ENCODE results near the gene SLBP.

Gene SLBP

DNA sequence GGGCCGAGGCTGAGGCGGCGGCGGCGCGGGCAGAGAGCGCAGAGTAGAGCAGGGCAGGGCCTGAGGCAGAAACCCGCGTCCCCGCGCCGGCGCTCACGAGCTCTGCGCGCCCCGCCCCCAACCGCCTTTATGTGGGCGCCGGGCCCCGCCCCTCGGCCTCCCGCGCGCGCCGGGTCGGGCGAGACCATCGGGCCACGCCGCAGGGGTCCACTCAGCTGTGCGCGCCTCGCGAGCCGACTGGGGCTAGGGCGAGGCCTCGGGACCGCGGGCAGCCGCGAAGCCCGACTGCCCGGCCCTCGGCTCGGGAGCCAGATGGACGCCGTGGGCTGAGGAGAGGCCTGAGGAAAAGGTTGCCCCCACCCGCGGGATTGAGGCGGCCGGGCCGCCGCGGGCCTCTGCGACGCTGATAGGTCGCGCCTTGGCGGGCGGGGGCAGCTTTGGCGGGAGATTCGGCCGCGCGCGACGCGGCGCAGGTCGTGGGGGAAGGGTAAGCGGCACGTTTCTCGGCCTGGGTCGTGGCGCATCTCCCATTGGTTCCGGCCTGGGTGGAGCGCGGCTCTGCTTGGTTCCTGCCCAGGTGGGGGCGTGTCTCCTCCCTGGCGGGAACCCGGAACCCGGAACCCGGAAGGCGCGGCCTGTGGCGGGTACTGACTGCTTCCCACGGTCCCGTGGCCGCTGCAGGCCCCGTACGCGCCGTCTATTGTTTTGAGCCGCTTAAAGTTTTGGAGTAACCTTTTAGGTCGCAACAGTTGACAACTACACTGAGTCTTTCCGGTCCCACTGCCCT is at the start of gene SLBP:
Gene SLBP (minus strand): TSS at position 104 of the 787 bp plus-strand sequence. CDS start 131 bp downstream, outside the sequence.
- peaks cover 2 to 13% of the 10 kb centered on the region in 2 donors for H3K36me3 ChIP-seq (ENCODE audit: control insufficient read depth in 2 of 2, insufficient read depth in 2 of 2, low read length in 2 of 2)
- peak within 1 kb of the TSS; percentile 67 to 96 for H3K4me3 ChIP-seq (ENCODE audit: low read length in 2 of 2)
- H3K9ac ChIP-seq (ENCODE audit: low read depth in 1 of 2, low read length in 2 of 2): peak within 1 kb of the TSS; percentile 92 to 94
- H3K4me1 ChIP-seq (ENCODE audit: control insufficient read depth in 2 of 2, insufficient read depth in 2 of 2, low read length in 2 of 2): peaks cover 23 to 31% of the 10 kb centered on the region in 2 donors
- H3K9me3 ChIP-seq (ENCODE audit: control insufficient read depth in 2 of 2, low read length in 2 of 2): no peaks in the 10 kb centered on the region
- H3K27ac ChIP-seq (ENCODE audit: low read depth in 2 of 2, low read length in 2 of 2): peak within 1 kb of the TSS; percentile 98 to 99
- no peaks in the 10 kb centered on the region for H3K27me3 ChIP-seq (ENCODE audit: control insufficient read depth in 2 of 2, insufficient read depth in 2 of 2, low read length in 2 of 2)

- no peak overlapping the region for H3K9ac ChIP-seq (ENCODE audit: low read depth in 1 of 2, low read length in 2 of 2)
- peaks cover 8 to 9% of the 10 kb centered on the region in 2 donors for H3K27me3 ChIP-seq (ENCODE audit: control insufficient read depth in 2 of 2, insufficient read depth in 2 of 2, low read length in 2 of 2)
- H3K9me3 ChIP-seq (ENCODE audit: control insufficient read depth in 2 of 2, low read length in 2 of 2): no peaks in the 10 kb centered on the region
- H3K4me1 ChIP-seq (ENCODE audit: control insufficient read depth in 2 of 2, insufficient read depth in 2 of 2, low read length in 2 of 2): peaks cover 4% of the 10 kb centered on the region in 2 donors
- H3K27ac ChIP-seq (ENCODE audit: low read depth in 2 of 2, low read length in 2 of 2): no peak overlapping the region
- H3K4me3 ChIP-seq (ENCODE audit: low read length in 2 of 2): no peak overlapping the region
- H3K36me3 ChIP-seq (ENCODE audit: control insufficient read depth in 2 of 2, insufficient read depth in 2 of 2, low read length in 2 of 2): no peaks in the 10 kb centered on the region
Observed at GRCh38 chr4:1761130-1761689, 49.1 kb upstream of the SLBP start.

DNA sequence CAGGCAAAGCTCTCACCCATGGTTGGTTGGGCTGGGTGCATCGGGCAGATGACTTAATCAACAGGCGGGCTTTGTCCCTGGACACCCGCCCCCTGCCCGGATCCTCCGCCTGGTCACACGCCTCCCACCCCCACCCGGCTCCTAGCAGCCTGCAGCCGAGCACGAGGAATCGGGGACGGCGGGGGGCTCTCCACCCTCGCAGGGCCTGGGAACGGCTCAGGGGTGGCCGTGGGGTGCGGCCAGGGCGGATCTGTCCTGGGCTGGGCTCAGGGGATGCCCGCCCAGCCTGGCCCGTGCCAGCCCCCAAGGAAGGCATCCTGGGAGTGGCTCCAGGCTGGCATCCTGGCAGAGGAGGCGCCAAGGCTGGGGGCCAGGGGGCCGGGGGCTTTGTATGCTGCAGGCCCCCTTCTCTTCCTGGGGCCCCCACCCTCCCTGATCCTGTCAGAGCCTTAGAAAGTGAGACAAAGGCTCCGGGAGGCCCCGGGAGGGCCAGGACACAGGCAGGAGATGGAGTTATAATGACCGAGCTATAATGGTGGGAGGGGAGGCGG is 48.5 kb upstream of the SLBP start:
- H3K36me3 ChIP-seq (ENCODE audit: control insufficient read depth in 2 of 2, insufficient read depth in 2 of 2, low read length in 2 of 2): no peaks in the 10 kb centered on the region
- H3K9ac ChIP-seq (ENCODE audit: low read depth in 1 of 2, low read length in 2 of 2): no peak overlapping the region
- no peak overlapping the region for H3K27ac ChIP-seq (ENCODE audit: low read depth in 2 of 2, low read length in 2 of 2)
- H3K4me3 ChIP-seq (ENCODE audit: low read length in 2 of 2): no peak overlapping the region
- H3K9me3 ChIP-seq (ENCODE audit: control insufficient read depth in 2 of 2, low read length in 2 of 2): no peaks in the 10 kb centered on the region
- H3K4me1 ChIP-seq (ENCODE audit: control insufficient read depth in 2 of 2, insufficient read depth in 2 of 2, low read length in 2 of 2): peaks cover 4% of the 10 kb centered on the region in 2 donors
- H3K27me3 ChIP-seq (ENCODE audit: control insufficient read depth in 2 of 2, insufficient read depth in 2 of 2, low read length in 2 of 2): peaks cover 5 to 8% of the 10 kb centered on the region in 2 donors

- no peak overlapping the region for H3K27ac ChIP-seq (ENCODE audit: low read depth in 2 of 2, low read length in 2 of 2)
- no peak overlapping the region for H3K4me3 ChIP-seq (ENCODE audit: low read length in 2 of 2)
- no peaks in the 10 kb centered on the region for H3K9me3 ChIP-seq (ENCODE audit: control insufficient read depth in 2 of 2, low read length in 2 of 2)
- H3K36me3 ChIP-seq (ENCODE audit: control insufficient read depth in 2 of 2, insufficient read depth in 2 of 2, low read length in 2 of 2): no peaks in the 10 kb centered on the region
- no peak overlapping the region for H3K9ac ChIP-seq (ENCODE audit: low read depth in 1 of 2, low read length in 2 of 2)
- peaks cover 4% of the 10 kb centered on the region in 2 donors for H3K4me1 ChIP-seq (ENCODE audit: control insufficient read depth in 2 of 2, insufficient read depth in 2 of 2, low read length in 2 of 2)
- H3K27me3 ChIP-seq (ENCODE audit: control insufficient read depth in 2 of 2, insufficient read depth in 2 of 2, low read length in 2 of 2): peaks cover 5 to 8% of the 10 kb centered on the region in 2 donors
Observed at GRCh38 chr4:1759818-1760223, 47.7 kb upstream of the SLBP start.

GRCh38 chr4:1759170-1759817 is 47.2 kb upstream of the SLBP start:
- Histone ChIP-seq H3K9ac (ENCODE audit: low read depth in 1 of 2, low read length in 2 of 2) (no peak overlapping the region), H3K27me3 (ENCODE audit: control insufficient read depth in 2 of 2, insufficient read depth in 2 of 2, low read length in 2 of 2) (peaks cover 5 to 8% of the 10 kb centered on the region in 2 donors), H3K27ac (ENCODE audit: low read depth in 2 of 2, low read length in 2 of 2) (no peak overlapping the region), H3K4me1 (ENCODE audit: control insufficient read depth in 2 of 2, insufficient read depth in 2 of 2, low read length in 2 of 2) (peaks cover 4% of the 10 kb centered on the region in 2 donors), H3K9me3 (ENCODE audit: control insufficient read depth in 2 of 2, low read length in 2 of 2) (no peaks in the 10 kb centered on the region), H3K4me3 (ENCODE audit: low read length in 2 of 2) (no peak overlapping the region), H3K36me3 (ENCODE audit: control insufficient read depth in 2 of 2, insufficient read depth in 2 of 2, low read length in 2 of 2) (no peaks in the 10 kb centered on the region)

DNA sequence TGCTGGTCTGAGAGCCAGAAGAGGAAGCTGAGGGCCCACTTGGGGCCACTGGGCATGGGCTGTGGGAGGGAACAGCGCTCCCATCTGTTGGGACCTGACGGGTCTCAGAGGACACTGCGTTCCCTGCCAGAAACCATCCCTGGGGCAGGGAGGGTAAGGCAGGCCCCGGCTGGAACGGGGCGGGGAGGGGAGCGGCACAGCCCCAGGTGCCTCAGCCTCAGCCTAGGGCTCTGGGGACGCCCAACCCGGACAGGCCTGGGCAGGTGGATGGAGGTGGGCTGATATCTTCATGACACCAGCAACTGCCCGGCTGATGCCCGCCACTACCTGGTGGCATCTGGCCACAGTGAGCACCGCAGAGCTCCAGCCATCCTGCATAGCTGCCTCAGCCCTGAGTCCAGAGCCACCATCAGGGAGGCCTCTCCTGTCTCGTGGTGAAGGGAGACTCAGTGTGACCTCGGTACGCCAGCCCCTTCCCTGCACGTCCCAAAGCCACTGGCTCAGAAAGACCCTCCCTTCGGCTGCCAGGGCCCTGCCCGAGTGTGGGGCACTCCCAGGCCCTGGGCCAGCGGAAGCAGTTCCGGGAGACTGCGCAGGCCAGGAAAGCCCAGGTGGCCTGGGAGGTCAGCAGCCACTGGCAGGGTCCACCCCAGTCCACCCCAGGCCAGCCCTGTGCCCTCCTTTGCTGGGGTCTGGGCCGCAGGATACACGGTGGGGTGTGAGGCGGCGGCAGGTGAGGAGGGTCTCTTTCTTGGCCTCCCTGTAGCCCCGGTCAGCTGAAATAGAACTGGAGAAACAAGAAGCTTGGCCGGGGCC is 46.4 kb upstream of the SLBP start:
- H3K27ac ChIP-seq (ENCODE audit: low read depth in 2 of 2, low read length in 2 of 2): no peak overlapping the region
- H3K27me3 ChIP-seq (ENCODE audit: control insufficient read depth in 2 of 2, insufficient read depth in 2 of 2, low read length in 2 of 2): peaks cover 5% of the 10 kb centered on the region in 2 donors
- H3K9ac ChIP-seq (ENCODE audit: low read depth in 1 of 2, low read length in 2 of 2): no peak overlapping the region

GRCh38 chr4:1757836-1758235 is 45.7 kb upstream of the SLBP start:
- peaks cover 3 to 5% of the 10 kb centered on the region in 2 donors for H3K27me3 ChIP-seq (ENCODE audit: control insufficient read depth in 2 of 2, insufficient read depth in 2 of 2, low read length in 2 of 2)
- H3K27ac ChIP-seq (ENCODE audit: low read depth in 2 of 2, low read length in 2 of 2): no peak overlapping the region
- no peak overlapping the region for H3K9ac ChIP-seq (ENCODE audit: low read depth in 1 of 2, low read length in 2 of 2)
- peaks cover 1% of the 10 kb centered on the region in 2 donors for H3K4me1 ChIP-seq (ENCODE audit: control insufficient read depth in 2 of 2, insufficient read depth in 2 of 2, low read length in 2 of 2)
- no peak overlapping the region for H3K4me3 ChIP-seq (ENCODE audit: low read length in 2 of 2)
- no peaks in the 10 kb centered on the region for H3K9me3 ChIP-seq (ENCODE audit: control insufficient read depth in 2 of 2, low read length in 2 of 2)
- no peaks in the 10 kb centered on the region for H3K36me3 ChIP-seq (ENCODE audit: control insufficient read depth in 2 of 2, insufficient read depth in 2 of 2, low read length in 2 of 2)

More for the DNA sequence above, 46.4 kb upstream of the SLBP start:
- Histone ChIP-seq H3K4me1 (ENCODE audit: control insufficient read depth in 2 of 2, insufficient read depth in 2 of 2, low read length in 2 of 2) (no peaks in the 10 kb centered on the region), H3K9me3 (ENCODE audit: control insufficient read depth in 2 of 2, low read length in 2 of 2) (no peaks in the 10 kb centered on the region), H3K36me3 (ENCODE audit: control insufficient read depth in 2 of 2, insufficient read depth in 2 of 2, low read length in 2 of 2) (no peaks in the 10 kb centered on the region), H3K4me3 (ENCODE audit: low read length in 2 of 2) (no peak overlapping the region)

- no peak overlapping the region for H3K27ac ChIP-seq (ENCODE audit: low read depth in 2 of 2, low read length in 2 of 2)
- H3K27me3 ChIP-seq (ENCODE audit: control insufficient read depth in 2 of 2, insufficient read depth in 2 of 2, low read length in 2 of 2): no peaks in the 10 kb centered on the region
- no peaks in the 10 kb centered on the region for H3K9me3 ChIP-seq (ENCODE audit: control insufficient read depth in 2 of 2, low read length in 2 of 2)
- no peaks in the 10 kb centered on the region for H3K36me3 ChIP-seq (ENCODE audit: control insufficient read depth in 2 of 2, insufficient read depth in 2 of 2, low read length in 2 of 2)
- H3K9ac ChIP-seq (ENCODE audit: low read depth in 1 of 2, low read length in 2 of 2): no peak overlapping the region
- H3K4me3 ChIP-seq (ENCODE audit: low read length in 2 of 2): no peak overlapping the region
- peaks cover 4 to 8% of the 10 kb centered on the region in 2 donors for H3K4me1 ChIP-seq (ENCODE audit: control insufficient read depth in 2 of 2, insufficient read depth in 2 of 2, low read length in 2 of 2)
Observed at GRCh38 chr4:1756893-1757779, 45.0 kb upstream of the SLBP start.

GRCh38 chr4:1756079-1756478 is 44.0 kb upstream of the SLBP start:
- Histone ChIP-seq H3K9ac (ENCODE audit: low read depth in 1 of 2, low read length in 2 of 2) (no peak overlapping the region), H3K4me3 (ENCODE audit: low read length in 2 of 2) (no peak overlapping the region), H3K27ac (ENCODE audit: low read depth in 2 of 2, low read length in 2 of 2) (no peak overlapping the region), H3K36me3 (ENCODE audit: control insufficient read depth in 2 of 2, insufficient read depth in 2 of 2, low read length in 2 of 2) (no peaks in the 10 kb centered on the region), H3K4me1 (ENCODE audit: control insufficient read depth in 2 of 2, insufficient read depth in 2 of 2, low read length in 2 of 2) (peaks cover 6 to 11% of the 10 kb centered on the region in 2 donors), H3K9me3 (ENCODE audit: control insufficient read depth in 2 of 2, low read length in 2 of 2) (no peaks in the 10 kb centered on the region), H3K27me3 (ENCODE audit: control insufficient read depth in 2 of 2, insufficient read depth in 2 of 2, low read length in 2 of 2) (no peaks in the 10 kb centered on the region)

Data from mucosa of rectum (tissue), 2 donors.